DOHH2 (cell line): ENCODE data around the gene ADRA2A.

Experiments used
- EZH2phosphoT487 ChIP-seq: fragments of 200-600 bp; sonication (generic); IDR thresholded peaks from 2 replicates; pipeline ENCODE4 v1.6.1; 2017; ENCODE audit warnings: borderline replicate concordance, mild to moderate bottlenecking, antibody characterized with exemption, low read length, moderate library complexity, mixed read lengths
- TF ChIP-seq, protein P1 (sequence below): fragments of 200-600 bp; sonication (generic); IDR thresholded peaks from one replicate; pipeline ENCODE4 v1.5.1; 2014; ENCODE audit warnings: antibody characterized with exemption, mild to moderate bottlenecking, low read depth, low read length; ENCODE audit not compliant: poor library complexity, severe bottlenecking

DNA sequence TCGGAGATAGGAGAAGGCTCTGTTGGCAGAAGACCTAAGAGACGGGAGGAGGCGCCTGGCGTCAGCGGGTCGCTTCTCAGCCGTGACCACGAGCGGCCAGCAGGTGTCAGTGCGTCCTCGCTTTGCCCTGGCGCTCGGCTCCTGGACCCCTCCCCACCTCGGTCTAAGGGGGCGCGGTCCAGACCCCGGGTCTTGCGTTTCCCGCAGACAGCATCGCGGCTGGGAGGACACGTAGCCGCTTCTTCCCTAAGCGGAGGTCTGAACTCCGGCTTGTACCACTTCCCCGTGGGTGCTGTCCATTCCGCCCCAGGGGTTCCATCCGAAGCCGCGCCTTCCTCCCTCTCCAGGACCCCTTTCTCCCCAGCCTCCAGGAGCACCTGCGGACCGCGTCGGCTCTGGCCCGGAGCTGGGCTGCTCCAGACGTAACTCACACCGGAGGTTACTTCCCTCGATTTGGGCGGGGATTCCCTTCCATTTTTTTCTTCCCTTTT lies 593 bp upstream of the ADRA2A start:
- TF ChIP-seq, protein P1, sequence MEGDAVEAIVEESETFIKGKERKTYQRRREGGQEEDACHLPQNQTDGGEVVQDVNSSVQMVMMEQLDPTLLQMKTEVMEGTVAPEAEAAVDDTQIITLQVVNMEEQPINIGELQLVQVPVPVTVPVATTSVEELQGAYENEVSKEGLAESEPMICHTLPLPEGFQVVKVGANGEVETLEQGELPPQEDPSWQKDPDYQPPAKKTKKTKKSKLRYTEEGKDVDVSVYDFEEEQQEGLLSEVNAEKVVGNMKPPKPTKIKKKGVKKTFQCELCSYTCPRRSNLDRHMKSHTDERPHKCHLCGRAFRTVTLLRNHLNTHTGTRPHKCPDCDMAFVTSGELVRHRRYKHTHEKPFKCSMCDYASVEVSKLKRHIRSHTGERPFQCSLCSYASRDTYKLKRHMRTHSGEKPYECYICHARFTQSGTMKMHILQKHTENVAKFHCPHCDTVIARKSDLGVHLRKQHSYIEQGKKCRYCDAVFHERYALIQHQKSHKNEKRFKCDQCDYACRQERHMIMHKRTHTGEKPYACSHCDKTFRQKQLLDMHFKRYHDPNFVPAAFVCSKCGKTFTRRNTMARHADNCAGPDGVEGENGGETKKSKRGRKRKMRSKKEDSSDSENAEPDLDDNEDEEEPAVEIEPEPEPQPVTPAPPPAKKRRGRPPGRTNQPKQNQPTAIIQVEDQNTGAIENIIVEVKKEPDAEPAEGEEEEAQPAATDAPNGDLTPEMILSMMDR, result peak; percentile 61
- TF ChIP-seq EZH2phosphoT487, result no peak
